ENCODE results near the gene AKAP11. TPM values are rescaled to one million over a fixed set of nuclear protein-coding genes. Genes with fewer than 3 reads are reported as not detected.

The AKAP11 gene
- total and polyA plus RNA-seq, 2 of the 8 experiments (the other 6 are each of a cell fraction or from before 2014, with no cell fraction given) = 4.5 to 21.9 TPM

DNA sequence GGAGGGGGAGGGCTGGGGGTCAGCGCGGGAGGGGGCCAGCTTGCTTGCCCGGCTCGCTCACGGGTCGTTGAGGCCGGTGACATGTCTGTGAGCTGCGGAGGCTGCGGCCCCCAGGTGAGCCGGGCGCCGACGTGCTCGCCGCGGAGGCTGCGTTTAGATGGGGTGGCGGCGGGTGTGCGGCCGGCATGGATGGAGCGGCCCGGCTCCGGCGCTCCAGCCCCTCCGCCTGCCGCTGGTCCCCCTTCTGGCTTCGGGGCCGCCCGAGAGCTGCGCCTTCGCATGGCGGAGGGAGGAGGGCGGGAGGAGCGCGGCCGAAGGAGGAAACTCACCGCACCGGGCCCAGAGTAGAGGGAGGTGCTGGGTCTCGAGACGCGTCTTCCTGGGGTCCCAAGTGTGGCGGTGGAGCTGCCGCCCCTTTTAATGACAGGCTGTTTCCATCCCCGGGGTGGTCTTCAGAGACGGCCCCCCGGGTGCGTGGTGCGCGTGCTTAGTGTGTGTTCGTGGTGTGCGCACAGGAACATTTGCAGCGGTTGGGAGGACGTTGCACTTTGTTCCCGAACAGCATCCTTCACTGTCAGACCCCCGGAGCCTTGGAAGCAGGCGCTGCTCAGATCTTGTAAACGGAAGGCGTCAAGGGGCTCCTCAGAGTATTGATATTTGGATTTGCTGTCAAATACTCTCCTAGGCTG lies at the start of gene AKAP11 (continued):
- TF ChIP-seq, protein P1, sequence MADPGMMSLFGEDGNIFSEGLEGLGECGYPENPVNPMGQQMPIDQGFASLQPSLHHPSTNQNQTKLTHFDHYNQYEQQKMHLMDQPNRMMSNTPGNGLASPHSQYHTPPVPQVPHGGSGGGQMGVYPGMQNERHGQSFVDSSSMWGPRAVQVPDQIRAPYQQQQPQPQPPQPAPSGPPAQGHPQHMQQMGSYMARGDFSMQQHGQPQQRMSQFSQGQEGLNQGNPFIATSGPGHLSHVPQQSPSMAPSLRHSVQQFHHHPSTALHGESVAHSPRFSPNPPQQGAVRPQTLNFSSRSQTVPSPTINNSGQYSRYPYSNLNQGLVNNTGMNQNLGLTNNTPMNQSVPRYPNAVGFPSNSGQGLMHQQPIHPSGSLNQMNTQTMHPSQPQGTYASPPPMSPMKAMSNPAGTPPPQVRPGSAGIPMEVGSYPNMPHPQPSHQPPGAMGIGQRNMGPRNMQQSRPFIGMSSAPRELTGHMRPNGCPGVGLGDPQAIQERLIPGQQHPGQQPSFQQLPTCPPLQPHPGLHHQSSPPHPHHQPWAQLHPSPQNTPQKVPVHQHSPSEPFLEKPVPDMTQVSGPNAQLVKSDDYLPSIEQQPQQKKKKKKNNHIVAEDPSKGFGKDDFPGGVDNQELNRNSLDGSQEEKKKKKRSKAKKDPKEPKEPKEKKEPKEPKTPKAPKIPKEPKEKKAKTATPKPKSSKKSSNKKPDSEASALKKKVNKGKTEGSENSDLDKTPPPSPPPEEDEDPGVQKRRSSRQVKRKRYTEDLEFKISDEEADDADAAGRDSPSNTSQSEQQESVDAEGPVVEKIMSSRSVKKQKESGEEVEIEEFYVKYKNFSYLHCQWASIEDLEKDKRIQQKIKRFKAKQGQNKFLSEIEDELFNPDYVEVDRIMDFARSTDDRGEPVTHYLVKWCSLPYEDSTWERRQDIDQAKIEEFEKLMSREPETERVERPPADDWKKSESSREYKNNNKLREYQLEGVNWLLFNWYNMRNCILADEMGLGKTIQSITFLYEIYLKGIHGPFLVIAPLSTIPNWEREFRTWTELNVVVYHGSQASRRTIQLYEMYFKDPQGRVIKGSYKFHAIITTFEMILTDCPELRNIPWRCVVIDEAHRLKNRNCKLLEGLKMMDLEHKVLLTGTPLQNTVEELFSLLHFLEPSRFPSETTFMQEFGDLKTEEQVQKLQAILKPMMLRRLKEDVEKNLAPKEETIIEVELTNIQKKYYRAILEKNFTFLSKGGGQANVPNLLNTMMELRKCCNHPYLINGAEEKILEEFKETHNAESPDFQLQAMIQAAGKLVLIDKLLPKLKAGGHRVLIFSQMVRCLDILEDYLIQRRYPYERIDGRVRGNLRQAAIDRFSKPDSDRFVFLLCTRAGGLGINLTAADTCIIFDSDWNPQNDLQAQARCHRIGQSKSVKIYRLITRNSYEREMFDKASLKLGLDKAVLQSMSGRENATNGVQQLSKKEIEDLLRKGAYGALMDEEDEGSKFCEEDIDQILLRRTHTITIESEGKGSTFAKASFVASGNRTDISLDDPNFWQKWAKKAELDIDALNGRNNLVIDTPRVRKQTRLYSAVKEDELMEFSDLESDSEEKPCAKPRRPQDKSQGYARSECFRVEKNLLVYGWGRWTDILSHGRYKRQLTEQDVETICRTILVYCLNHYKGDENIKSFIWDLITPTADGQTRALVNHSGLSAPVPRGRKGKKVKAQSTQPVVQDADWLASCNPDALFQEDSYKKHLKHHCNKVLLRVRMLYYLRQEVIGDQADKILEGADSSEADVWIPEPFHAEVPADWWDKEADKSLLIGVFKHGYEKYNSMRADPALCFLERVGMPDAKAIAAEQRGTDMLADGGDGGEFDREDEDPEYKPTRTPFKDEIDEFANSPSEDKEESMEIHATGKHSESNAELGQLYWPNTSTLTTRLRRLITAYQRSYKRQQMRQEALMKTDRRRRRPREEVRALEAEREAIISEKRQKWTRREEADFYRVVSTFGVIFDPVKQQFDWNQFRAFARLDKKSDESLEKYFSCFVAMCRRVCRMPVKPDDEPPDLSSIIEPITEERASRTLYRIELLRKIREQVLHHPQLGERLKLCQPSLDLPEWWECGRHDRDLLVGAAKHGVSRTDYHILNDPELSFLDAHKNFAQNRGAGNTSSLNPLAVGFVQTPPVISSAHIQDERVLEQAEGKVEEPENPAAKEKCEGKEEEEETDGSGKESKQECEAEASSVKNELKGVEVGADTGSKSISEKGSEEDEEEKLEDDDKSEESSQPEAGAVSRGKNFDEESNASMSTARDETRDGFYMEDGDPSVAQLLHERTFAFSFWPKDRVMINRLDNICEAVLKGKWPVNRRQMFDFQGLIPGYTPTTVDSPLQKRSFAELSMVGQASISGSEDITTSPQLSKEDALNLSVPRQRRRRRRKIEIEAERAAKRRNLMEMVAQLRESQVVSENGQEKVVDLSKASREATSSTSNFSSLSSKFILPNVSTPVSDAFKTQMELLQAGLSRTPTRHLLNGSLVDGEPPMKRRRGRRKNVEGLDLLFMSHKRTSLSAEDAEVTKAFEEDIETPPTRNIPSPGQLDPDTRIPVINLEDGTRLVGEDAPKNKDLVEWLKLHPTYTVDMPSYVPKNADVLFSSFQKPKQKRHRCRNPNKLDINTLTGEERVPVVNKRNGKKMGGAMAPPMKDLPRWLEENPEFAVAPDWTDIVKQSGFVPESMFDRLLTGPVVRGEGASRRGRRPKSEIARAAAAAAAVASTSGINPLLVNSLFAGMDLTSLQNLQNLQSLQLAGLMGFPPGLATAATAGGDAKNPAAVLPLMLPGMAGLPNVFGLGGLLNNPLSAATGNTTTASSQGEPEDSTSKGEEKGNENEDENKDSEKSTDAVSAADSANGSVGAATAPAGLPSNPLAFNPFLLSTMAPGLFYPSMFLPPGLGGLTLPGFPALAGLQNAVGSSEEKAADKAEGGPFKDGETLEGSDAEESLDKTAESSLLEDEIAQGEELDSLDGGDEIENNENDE (IDR thresholded peaks at IDR 0.05; ENCODE audit: insufficient replicate concordance, low read length) = no peak
- no peak for TF ChIP-seq JUN (IDR thresholded peaks at IDR 0.05; ENCODE audit: low read depth, low read length)
- TF ChIP-seq CHD2 (IDR thresholded peaks at IDR 0.05; ENCODE audit: low read length) = no peak
- TF ChIP-seq FOSL1 (IDR thresholded peaks at IDR 0.05; ENCODE audit: insufficient read depth, low read depth, low read length) = no peak
- TF ChIP-seq TCF12 (IDR thresholded peaks at IDR 0.05; ENCODE audit: low read depth, low read length) = no peak
- TF ChIP-seq SP2 (IDR thresholded peaks at IDR 0.05; ENCODE audit: low read length) = no peak
- TF ChIP-seq KDM4A (IDR thresholded peaks at IDR 0.05; ENCODE audit: low read depth, low read length, severe bottlenecking) = no peak
- TF ChIP-seq KDM5A (IDR thresholded peaks at IDR 0.05; ENCODE audit: low read length) = no peak
- no peak; the same call in none of the 2 replicates for TF ChIP-seq POLR2AphosphoS5 (IDR thresholded peaks at IDR 0.05; ENCODE audit: low read depth, low read length)
- no peak for TF ChIP-seq CBX8 (IDR thresholded peaks at IDR 0.05; ENCODE audit: borderline replicate concordance, low read depth, low read length)
- no peak for TF ChIP-seq ZNF274 (IDR thresholded peaks at IDR 0.05; ENCODE audit: borderline replicate concordance, extremely low read depth, low read length)
